Urothelium cell line (cell line): ENCODE measurements around the gene SLC37A1.
A peak's percentile ranks its signal among the peaks of the same experiment; 100 is the strongest.

ENCODE experiments used
- DNase-seq: peaks from one replicate; pipeline ENCODE4 v3.0.0; 2011; ENCODE audit warnings: low spot score, mixed read lengths
- FAIRE-seq: peaks from 2 replicates; lab custom pipeline; 2011; peaks lifted over from hg19 to GRCh38; lab: Jason Lieb, UNC

The SLC37A1 gene

GRCh38 chr21:42587036-42587435 is 73.4 kb downstream of the SLC37A1 start:
- no peak for DNase-seq
- FAIRE-seq = no peak

- no peak for DNase-seq
These were observed 76.9 kb downstream of the SLC37A1 start for GRCh38 chr21:42590431-42591131.

GRCh38 chr21:42591170-42591869 is 77.7 kb downstream of the SLC37A1 start:
- DNase-seq (no peak), FAIRE-seq (peak; percentile 88)

More at GRCh38 chr21:42590431-42591131, 76.9 kb downstream of the SLC37A1 start:
- FAIRE-seq = no peak

GRCh38 chr21:42592156-42592820 is 78.6 kb downstream of the SLC37A1 start:
- FAIRE-seq (no peak), DNase-seq (no peak)

GRCh38 chr21:42593007-42593814 is 79.6 kb downstream of the SLC37A1 start:
- no peak for FAIRE-seq

GRCh38 chr21:42594616-42595282 is 81.1 kb downstream of the SLC37A1 start:
- FAIRE-seq = no peak
- DNase-seq = no peak

More at GRCh38 chr21:42593007-42593814, 79.6 kb downstream of the SLC37A1 start:
- peak; percentile 88 for DNase-seq

GRCh38 chr21:42595283-42596187 is 81.9 kb downstream of the SLC37A1 start:
- DNase-seq (no peak), FAIRE-seq (no peak)

GRCh38 chr21:42596657-42597056 is 83.0 kb downstream of the SLC37A1 start:
- FAIRE-seq (no peak), DNase-seq (no peak)

GRCh38 chr21:42597487-42598158 is 84.0 kb downstream of the SLC37A1 start:
- FAIRE-seq = no peak
- DNase-seq = no peak

GRCh38 chr21:42598159-42598735 is 84.6 kb downstream of the SLC37A1 start:
- no peak for DNase-seq
- FAIRE-seq = no peak

- FAIRE-seq = no peak
- DNase-seq = no peak
These were observed 85.8 kb downstream of the SLC37A1 start for GRCh38 chr21:42599486-42599885.

GRCh38 chr21:42599962-42600361 is 86.3 kb downstream of the SLC37A1 start:
- DNase-seq = no peak
- FAIRE-seq = no peak

GRCh38 chr21:42601656-42602055 is 88.0 kb downstream of the SLC37A1 start:
- FAIRE-seq (no peak), DNase-seq (no peak)

- DNase-seq (no peak), FAIRE-seq (no peak)
These were observed 93.5 kb downstream of the SLC37A1 start for GRCh38 chr21:42607102-42607501.

GRCh38 chr21:42607525-42608102 is 94.0 kb downstream of the SLC37A1 start:
- FAIRE-seq (no peak), DNase-seq (no peak)

GRCh38 chr21:42608446-42608845 is 94.8 kb downstream of the SLC37A1 start:
- FAIRE-seq (no peak), DNase-seq (no peak)

GRCh38 chr21:42609811-42610210 is 96.2 kb downstream of the SLC37A1 start:
- FAIRE-seq = no peak
- no peak for DNase-seq

- DNase-seq = no peak
- FAIRE-seq = no peak
These were observed 98.2 kb downstream of the SLC37A1 start for GRCh38 chr21:42611852-42612251.
